OCI-LY3 (cell line): ENCODE data around the gene FLNA.

Experiments used
- H2AFZ ChIP-seq: fragments of 200-600, 300-600 bp; shearing (Covaris generic); 2 replicates; pipeline ENCODE4 v1.6.0; 2014; ENCODE audit warnings: antibody characterized with exemption, low read depth, low read length
- H3K27ac ChIP-seq: fragments of 200-600, 300-600 bp; sonication (generic); 2 replicates; pipeline ENCODE4 v1.5.1; 2014; ENCODE audit warnings: mild to moderate bottlenecking, low read length, moderate library complexity, mixed read lengths
- H3K27me3 ChIP-seq: fragments of 200-600, 300-600 bp; sonication (generic); 2 replicates; pipeline ENCODE4 v1.6.1; 2014; ENCODE audit warnings: low read depth, low read length, mixed read lengths
- H3K36me3 ChIP-seq: fragments of 200-600, 300-600 bp; sonication (generic); replicated peaks from 2 replicates; pipeline ENCODE3; 2014; ENCODE audit warnings: low read depth, low read length, mixed read lengths
- H3K4me1 ChIP-seq: fragments of 300-600, 200-600 bp; sonication (generic); 2 replicates; pipeline ENCODE4 v1.6.1; 2014; ENCODE audit warnings: low read length, mixed read lengths
- H3K4me2 ChIP-seq: fragments of 200-600, 300-600 bp; sonication (generic); 2 replicates; pipeline ENCODE4 v1.6.1; 2014; ENCODE audit warnings: low read length, mixed read lengths
- H3K4me3 ChIP-seq: fragments of 300-600, 200-600 bp; sonication (generic); 2 replicates; pipeline ENCODE4 v1.5.1; 2014; ENCODE audit warnings: antibody characterized with exemption, mild to moderate bottlenecking, low read length, moderate library complexity
- H3K79me2 ChIP-seq: fragments of 300-600, 200-600 bp; shearing (Covaris generic); 2 replicates; pipeline ENCODE4 v1.6.1; 2014; ENCODE audit warnings: mild to moderate bottlenecking, low read length, mixed read lengths
- H3K9ac ChIP-seq: fragments of 300-600, 200-600 bp; shearing (Covaris generic); 2 replicates; pipeline ENCODE4 v1.6.0; 2014; ENCODE audit warnings: mild to moderate bottlenecking, low read length, moderate library complexity
- H3K9me3 ChIP-seq: fragments of 200-600, 300-600 bp; shearing (Covaris generic); 2 replicates; pipeline ENCODE4 v1.6.1; 2014; ENCODE audit warnings: low read length, mixed read lengths; ENCODE audit not compliant: insufficient read depth
- H4K20me1 ChIP-seq: fragments of 200-600, 300-600 bp; sonication (generic); 2 replicates; pipeline ENCODE4 v1.6.1; 2016; ENCODE audit warnings: low read length, mixed read lengths; ENCODE audit not compliant: insufficient read depth
- EZH2phosphoT487 ChIP-seq: fragments of 200-600 bp; shearing (Covaris generic); IDR thresholded peaks from 2 replicates; pipeline ENCODE4 v1.6.1; 2018; ENCODE audit warnings: antibody characterized with exemption, mixed run types, low read depth
- TF ChIP-seq, protein P1 (sequence below): fragments of 200-600, 300-600 bp; sonication (generic); IDR thresholded peaks from 2 replicates; pipeline ENCODE4 v1.5.1; 2014; ENCODE audit warnings: antibody characterized with exemption, low read length, low read depth

Gene FLNA

DNA sequence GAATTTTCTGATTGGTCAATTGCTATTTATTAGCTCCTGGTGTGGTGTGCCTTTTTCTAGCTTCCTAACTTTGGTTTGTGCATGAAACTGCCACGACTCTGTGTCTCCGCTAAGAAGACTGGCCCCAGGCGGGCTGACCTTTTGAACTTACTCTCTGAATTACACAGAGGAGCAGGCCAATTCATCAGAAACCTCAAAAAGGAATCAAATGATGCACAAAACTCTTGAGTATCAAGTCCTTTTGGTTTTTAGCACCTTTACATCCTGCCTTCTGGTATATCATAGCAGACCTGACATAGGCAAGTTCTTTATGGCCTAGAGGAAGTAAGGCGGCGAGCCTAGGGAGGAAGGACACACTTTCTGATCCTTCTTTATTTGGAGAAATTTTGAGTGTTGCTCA lies 61.3 kb downstream of the FLNA start:
- H3K9ac ChIP-seq, result no peak overlapping the region
- no peaks in the 10 kb centered on the region for H4K20me1 ChIP-seq
- no peaks in the 10 kb centered on the region for H3K79me2 ChIP-seq
- peaks cover 11% of the 10 kb centered on the region for H3K4me1 ChIP-seq
- TF ChIP-seq, protein P1, sequence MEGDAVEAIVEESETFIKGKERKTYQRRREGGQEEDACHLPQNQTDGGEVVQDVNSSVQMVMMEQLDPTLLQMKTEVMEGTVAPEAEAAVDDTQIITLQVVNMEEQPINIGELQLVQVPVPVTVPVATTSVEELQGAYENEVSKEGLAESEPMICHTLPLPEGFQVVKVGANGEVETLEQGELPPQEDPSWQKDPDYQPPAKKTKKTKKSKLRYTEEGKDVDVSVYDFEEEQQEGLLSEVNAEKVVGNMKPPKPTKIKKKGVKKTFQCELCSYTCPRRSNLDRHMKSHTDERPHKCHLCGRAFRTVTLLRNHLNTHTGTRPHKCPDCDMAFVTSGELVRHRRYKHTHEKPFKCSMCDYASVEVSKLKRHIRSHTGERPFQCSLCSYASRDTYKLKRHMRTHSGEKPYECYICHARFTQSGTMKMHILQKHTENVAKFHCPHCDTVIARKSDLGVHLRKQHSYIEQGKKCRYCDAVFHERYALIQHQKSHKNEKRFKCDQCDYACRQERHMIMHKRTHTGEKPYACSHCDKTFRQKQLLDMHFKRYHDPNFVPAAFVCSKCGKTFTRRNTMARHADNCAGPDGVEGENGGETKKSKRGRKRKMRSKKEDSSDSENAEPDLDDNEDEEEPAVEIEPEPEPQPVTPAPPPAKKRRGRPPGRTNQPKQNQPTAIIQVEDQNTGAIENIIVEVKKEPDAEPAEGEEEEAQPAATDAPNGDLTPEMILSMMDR, result no peak
- no peak for TF ChIP-seq EZH2phosphoT487
- no peaks in the 10 kb centered on the region for H3K36me3 ChIP-seq
- no peaks in the 10 kb centered on the region for H3K9me3 ChIP-seq
- no peak overlapping the region for H2AFZ ChIP-seq
- H3K4me3 ChIP-seq, result no peak overlapping the region
- H3K4me2 ChIP-seq, result no peak overlapping the region
- no peak overlapping the region for H3K27ac ChIP-seq
- no peaks in the 10 kb centered on the region for H3K27me3 ChIP-seq

DNA sequence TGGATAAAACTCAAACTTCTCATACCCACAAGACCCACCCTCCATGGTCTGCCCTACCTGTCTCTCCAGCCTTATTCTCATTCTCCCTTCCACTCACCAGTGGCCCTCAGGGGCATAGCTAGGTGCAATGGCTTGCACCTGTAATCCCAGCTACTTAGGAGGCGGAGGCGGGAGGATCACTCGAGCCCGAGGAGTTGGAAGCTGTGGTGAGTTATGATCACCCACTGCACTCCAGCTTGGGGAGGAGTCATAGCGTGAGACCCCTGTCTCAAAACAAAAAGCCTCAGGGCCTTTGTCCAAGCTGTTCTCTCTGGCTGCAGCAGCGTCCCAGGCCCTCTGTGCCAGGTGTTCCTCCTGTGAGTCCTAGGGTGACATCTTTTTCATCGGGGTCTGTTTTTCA lies 62.3 kb downstream of the FLNA start:
- Histone ChIP-seq H2AFZ (no peak overlapping the region), H3K4me2 (no peak overlapping the region), H3K36me3 (no peaks in the 10 kb centered on the region), H3K4me3 (no peak overlapping the region), H3K9ac (no peak overlapping the region), H3K27me3 (no peaks in the 10 kb centered on the region), H3K9me3 (no peaks in the 10 kb centered on the region), H3K4me1 (peaks cover 11% of the 10 kb centered on the region), H3K79me2 (no peaks in the 10 kb centered on the region), H4K20me1 (no peaks in the 10 kb centered on the region), H3K27ac (no peak overlapping the region)
- no peak for TF ChIP-seq EZH2phosphoT487
- TF ChIP-seq, protein P1, result no peak

DNA sequence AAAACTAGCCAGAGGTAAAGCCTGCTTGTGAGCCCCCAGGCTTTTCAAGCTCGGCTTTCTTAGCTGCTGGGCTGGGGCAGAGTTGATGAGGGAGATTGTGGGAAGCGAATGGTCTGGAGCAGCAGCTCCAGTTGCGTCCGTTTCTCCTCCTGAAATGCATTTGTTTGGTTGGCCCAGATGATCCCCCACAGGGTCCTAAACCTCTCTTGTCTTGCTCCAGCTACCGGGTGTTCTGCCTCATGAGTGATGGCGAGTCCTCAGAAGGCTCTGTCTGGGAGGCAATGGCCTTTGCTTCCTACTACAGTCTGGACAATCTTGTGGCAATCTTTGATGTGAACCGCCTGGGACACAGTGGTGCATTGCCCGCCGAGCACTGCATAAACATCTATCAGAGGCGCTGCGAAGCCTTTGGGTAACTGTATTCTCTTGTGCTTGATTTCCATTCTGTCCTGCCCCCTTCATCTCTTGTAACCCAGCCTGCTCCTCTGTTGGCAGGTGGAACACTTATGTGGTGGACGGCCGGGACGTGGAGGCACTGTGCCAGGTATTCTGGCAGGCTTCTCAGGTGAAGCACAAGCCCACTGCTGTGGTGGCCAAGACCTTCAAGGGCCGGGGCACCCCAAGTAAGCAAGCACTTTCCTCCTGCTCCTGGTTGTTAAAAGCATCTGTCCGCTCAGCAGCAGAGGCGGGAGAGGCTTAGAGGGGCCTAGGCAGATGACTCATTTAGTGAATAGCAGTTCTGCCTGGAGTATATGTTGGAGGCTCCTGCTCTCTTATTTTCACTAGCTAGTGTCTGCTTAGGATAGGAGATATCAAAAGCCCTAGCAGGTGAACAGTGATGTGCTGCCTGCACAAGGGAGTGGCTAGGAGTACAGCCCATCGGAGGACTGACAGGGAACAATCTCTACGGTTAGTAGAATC lies 63.6 kb downstream of the FLNA start:
- Histone ChIP-seq H3K27me3 (no peaks in the 10 kb centered on the region), H3K9me3 (no peaks in the 10 kb centered on the region), H4K20me1 (no peaks in the 10 kb centered on the region), H3K4me2 (no peak overlapping the region), H3K4me3 (no peak overlapping the region), H3K79me2 (no peaks in the 10 kb centered on the region), H2AFZ (no peak overlapping the region), H3K9ac (no peak overlapping the region), H3K27ac (no peak overlapping the region), H3K36me3 (no peaks in the 10 kb centered on the region), H3K4me1 (peaks cover 12% of the 10 kb centered on the region)
- TF ChIP-seq EZH2phosphoT487, result no peak
- TF ChIP-seq, protein P1, result no peak

DNA sequence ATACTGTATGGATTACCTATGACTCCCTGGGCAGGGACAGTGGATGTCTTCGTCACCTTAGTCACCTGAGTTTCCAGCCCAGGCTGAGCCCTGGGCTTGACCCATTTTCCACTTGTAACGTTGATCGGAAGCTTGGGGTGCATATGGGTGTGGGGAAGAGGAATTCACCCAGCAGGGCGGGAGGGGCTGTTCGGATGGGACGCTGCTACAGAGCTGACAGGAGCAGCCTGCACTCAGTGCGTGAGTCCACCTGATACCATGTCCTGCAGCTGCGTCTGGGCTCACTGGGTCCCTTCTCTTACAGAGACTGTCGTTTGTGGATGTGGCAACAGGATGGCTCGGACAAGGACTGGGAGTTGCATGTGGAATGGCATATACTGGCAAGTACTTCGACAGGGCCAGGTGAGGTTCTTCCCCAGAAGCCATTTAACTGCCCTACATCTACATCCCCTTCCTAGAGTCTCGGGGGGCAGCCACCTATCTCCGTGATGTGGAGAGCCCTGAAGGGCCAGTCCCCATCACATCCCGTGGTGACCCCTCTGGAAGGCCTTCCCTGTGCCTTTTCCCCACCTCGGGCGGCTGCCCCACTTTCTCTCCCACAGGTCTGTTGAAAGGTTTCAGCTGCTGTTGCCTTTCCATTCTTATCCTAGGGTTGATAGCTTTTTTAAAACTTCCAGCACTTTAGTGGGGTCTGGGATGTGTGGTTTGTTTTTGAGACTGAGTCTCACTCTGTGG lies 65.2 kb downstream of the FLNA start:
- Histone ChIP-seq H3K9ac (no peak overlapping the region), H3K4me2 (no peak overlapping the region), H2AFZ (no peak overlapping the region), H3K4me1 (peaks cover 17% of the 10 kb centered on the region), H3K9me3 (no peaks in the 10 kb centered on the region), H3K4me3 (no peak overlapping the region), H3K79me2 (no peaks in the 10 kb centered on the region), H3K27ac (no peak overlapping the region), H3K27me3 (no peaks in the 10 kb centered on the region), H3K36me3 (no peaks in the 10 kb centered on the region), H4K20me1 (no peaks in the 10 kb centered on the region)
- TF ChIP-seq, protein P1, result no peak
- TF ChIP-seq EZH2phosphoT487, result no peak
